ENCODE measurements around the gene CCDC57. TPM values are rescaled to one million over a fixed set of nuclear protein-coding genes. Genes with fewer than 3 reads are reported as not detected.

The CCDC57 gene
- total and polyA plus RNA-seq, 2 of the 8 experiments (the other 6 are each of a cell fraction or from before 2014, with no cell fraction given), result 8.4 to 12.9 TPM

DNA sequence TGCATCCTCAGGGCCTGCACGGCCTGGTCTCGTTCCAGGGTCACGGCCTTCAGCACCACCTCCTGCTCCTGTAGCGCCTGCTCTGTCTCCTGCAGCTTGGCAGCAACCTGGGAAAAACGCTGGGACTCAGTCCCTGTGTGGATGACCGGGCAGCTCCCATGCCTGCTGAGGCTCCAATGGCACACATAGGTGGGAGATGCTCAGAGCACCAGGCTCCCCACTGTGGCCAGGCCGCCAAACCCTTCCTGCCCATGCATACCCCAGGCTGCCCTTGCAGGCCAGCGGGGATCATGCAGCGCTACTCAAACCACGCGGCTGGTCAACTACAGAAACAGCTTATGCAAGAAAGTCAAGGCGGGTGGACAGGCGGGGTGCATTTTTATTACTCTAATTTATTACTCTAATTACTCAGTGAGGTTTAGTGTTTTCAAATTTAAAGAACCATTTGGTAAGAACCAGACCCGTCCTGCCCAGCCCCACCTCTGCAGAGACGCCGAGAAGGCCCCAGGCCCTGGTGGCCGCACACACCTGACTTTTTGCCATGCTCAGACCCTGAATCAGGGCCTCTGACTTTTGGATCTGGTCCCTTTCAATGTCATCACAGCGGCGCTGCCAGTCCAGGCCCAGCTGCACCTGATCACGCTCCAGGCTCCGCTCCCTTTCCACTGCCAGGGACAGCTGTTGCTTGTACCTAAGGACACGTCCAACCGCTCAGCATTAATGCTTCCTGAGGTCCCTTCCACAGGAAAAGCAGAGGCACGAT is 34.0 kb downstream of the CCDC57 start:
- CTCF ChIA-PET (ENCODE audit: partially characterized antibody), result interaction anchor here (0.6 to 1.8 kb wide), 7 partner anchors 18 to 437 kb away, joined by 3 to 4 read pairs (median 3); no protein-coding TSS in a partner anchor
- H2BK15ac ChIP-seq (ENCODE audit: low read length), result no peak overlapping the region
- no peak overlapping the region for H3K4me3 ChIP-seq (ENCODE audit: extremely low read depth in 1 of 4, insufficient read depth in 2 of 4, low read depth in 3 of 4, low read length in 4 of 4)
- H3K36me3 ChIP-seq (ENCODE audit: control insufficient read depth in 2 of 4, insufficient read depth in 4 of 4, low read length in 3 of 4), result 0 out of 8 replicates have a peak, but pooled peaks cover 0 to 3% (median 0%) of the 10 kb centered on the region in 4 experiments
- no peak overlapping the region for H2AFZ ChIP-seq (ENCODE audit: low read length)
- DNase-seq (ENCODE audit: low read depth in 1 of 2, low spot score in 2 of 2), result no peak
- no peak overlapping the region for H3K9ac ChIP-seq (replicated peaks in 1 of 4; ENCODE audit: extremely low read depth in 1 of 4, low read depth in 3 of 4, low read length in 3 of 4)
- no peak overlapping the region for H2BK12ac ChIP-seq (ENCODE audit: low read depth, low read length)
- H2BK5ac ChIP-seq (ENCODE audit: low read depth, low read length), result no peak overlapping the region
- H3K14ac ChIP-seq (ENCODE audit: insufficient read length), result no peak overlapping the region
- H3K23me2 ChIP-seq (ENCODE audit: low read depth, low read length), result no peaks in the 10 kb centered on the region
- no peak overlapping the region for H4K5ac ChIP-seq (ENCODE audit: insufficient read length, low read depth, low read length)
- TF ChIP-seq NRF1 (IDR thresholded peaks at IDR 0.05; ENCODE audit: low read depth, low read length) (no peak), SIX5 (IDR thresholded peaks at IDR 0.05; ENCODE audit: low read depth, low read length) (no peak), RNF2 (IDR thresholded peaks at IDR 0.05; ENCODE audit: borderline replicate concordance, low read depth, low read length, missing control alignments, poor library complexity, severe bottlenecking) (no peak), HDAC6 (IDR thresholded peaks at IDR 0.05; ENCODE audit: low read depth, low read length) (no peak), KDM5A (IDR thresholded peaks at IDR 0.05; ENCODE audit: low read length) (no peak)
- TF ChIP-seq, protein P1, sequence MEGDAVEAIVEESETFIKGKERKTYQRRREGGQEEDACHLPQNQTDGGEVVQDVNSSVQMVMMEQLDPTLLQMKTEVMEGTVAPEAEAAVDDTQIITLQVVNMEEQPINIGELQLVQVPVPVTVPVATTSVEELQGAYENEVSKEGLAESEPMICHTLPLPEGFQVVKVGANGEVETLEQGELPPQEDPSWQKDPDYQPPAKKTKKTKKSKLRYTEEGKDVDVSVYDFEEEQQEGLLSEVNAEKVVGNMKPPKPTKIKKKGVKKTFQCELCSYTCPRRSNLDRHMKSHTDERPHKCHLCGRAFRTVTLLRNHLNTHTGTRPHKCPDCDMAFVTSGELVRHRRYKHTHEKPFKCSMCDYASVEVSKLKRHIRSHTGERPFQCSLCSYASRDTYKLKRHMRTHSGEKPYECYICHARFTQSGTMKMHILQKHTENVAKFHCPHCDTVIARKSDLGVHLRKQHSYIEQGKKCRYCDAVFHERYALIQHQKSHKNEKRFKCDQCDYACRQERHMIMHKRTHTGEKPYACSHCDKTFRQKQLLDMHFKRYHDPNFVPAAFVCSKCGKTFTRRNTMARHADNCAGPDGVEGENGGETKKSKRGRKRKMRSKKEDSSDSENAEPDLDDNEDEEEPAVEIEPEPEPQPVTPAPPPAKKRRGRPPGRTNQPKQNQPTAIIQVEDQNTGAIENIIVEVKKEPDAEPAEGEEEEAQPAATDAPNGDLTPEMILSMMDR (IDR thresholded peaks at IDR 0.05; ENCODE audit: control extremely low read depth in 1 of 3, insufficient read depth in 1 of 3, low read depth in 1 of 3, low read length in 3 of 3), result no peak
- no peak overlapping the region for H3K4me2 ChIP-seq (ENCODE audit: insufficient read depth in 1 of 2, low read depth in 2 of 2, low read length in 2 of 2)
- WGBS, 2 experiments (ENCODE audit: extremely low coverage in 1 of 2, insufficient coverage in 1 of 2, insufficient read length in 1 of 2, insufficient replicate concordance in 2 of 2, low coverage in 1 of 2, low lambda C conversion rate in 2 of 2, missing lambda C conversion rate in 1 of 2), result 90% methylated on average over 24 of the region's 24 CpGs; no CpG with 5 or more reads in 1 of the 2 experiments
- POLR2A ChIA-PET (ENCODE audit: partially characterized antibody), result interaction anchor here (1.2 kb wide), 1 partner anchor 11 kb away, joined by 3 read pairs; no protein-coding TSS in a partner anchor
- no peak overlapping the region for H3K23ac ChIP-seq (ENCODE audit: insufficient read length)
- H3K4me1 ChIP-seq (replicated peaks in 1 of 4; ENCODE audit: control insufficient read depth in 3 of 4, insufficient read depth in 4 of 4, low read length in 3 of 4), result peaks cover 3 to 15% (median 11%) of the 10 kb centered on the region in 4 experiments
- H2BK20ac ChIP-seq (ENCODE audit: low read length), result no peak overlapping the region
- H4K91ac ChIP-seq (replicated peaks; ENCODE audit: insufficient read length, low read length), result no peak overlapping the region
- H3K4ac ChIP-seq (replicated peaks; ENCODE audit: insufficient read length, low read depth, low read length), result no peak overlapping the region
- no peak overlapping the region for H2BK120ac ChIP-seq (replicated peaks; ENCODE audit: low read depth, low read length)
- no peak overlapping the region for H3K27ac ChIP-seq (ENCODE audit: low read depth, low read length)
- no peak overlapping the region for H2AK5ac ChIP-seq (ENCODE audit: low read depth, low read length)
- H3K56ac ChIP-seq (replicated peaks; ENCODE audit: insufficient read length, low read depth, low read length), result no peak overlapping the region
- H3K18ac ChIP-seq (ENCODE audit: extremely low read depth, low read length), result no peak overlapping the region; the same call in 1 of the 2 replicates
- peak overlapping the region; percentile 64; the same call in 1 of the 2 replicates for H4K8ac ChIP-seq (ENCODE audit: extremely low read depth, insufficient read depth, low read length)
- no peaks in the 10 kb centered on the region for H3K79me2 ChIP-seq (ENCODE audit: control insufficient read depth in 1 of 2, insufficient read depth in 2 of 2, low read length in 2 of 2)
- FAIRE-seq, result no peak
- H3K27me3 ChIP-seq (replicated peaks in 1 of 4; ENCODE audit: control insufficient read depth in 3 of 4, extremely low read depth in 1 of 4, insufficient read depth in 3 of 4, low read length in 3 of 4), result peaks cover 30 to 59% (median 53%) of the 10 kb centered on the region in 4 experiments
- H3K79me1 ChIP-seq (ENCODE audit: low read depth, low read length), result no peaks in the 10 kb centered on the region
- H3K9me3 ChIP-seq (ENCODE audit: insufficient read depth in 2 of 2, low read depth in 1 of 2, low read length in 1 of 2), result no peaks in the 10 kb centered on the region
- peaks cover 21 to 34% of the 10 kb centered on the region in 2 experiments for H4K20me1 ChIP-seq (replicated peaks in 1 of 2; ENCODE audit: control insufficient read depth in 1 of 2, insufficient read depth in 2 of 2, low read length in 2 of 2)
